HG02642 (cell line): Measurements from ENCODE around the gene ALB.

Experiments used
- ATAC-seq: cut with Tn5 transposase; IDR thresholded peaks from one replicate; pipeline ENCODE4 v1.9.1; 2021; ENCODE audit warnings: mild to moderate bottlenecking; ENCODE audit not compliant: unreplicated experiment, poor library complexity

The ALB gene

DNA sequence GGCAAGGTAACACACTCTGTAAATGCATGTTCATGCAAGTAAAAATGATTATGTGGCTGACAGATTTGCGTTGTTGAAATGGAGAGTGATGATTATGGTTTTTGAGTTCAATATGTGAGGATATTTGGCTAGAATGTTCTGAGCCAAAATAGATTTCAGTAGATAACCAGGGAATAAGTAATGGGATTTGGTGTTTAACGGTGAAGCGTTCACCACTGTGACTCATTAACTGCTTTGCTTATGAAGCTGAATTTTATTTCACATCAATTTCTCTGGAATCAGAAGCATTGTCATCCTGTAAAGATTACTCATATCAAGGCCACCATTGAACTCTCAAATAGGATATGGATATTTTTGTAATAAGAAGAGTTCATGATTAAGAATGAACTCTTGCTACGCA is 43.6 kb downstream of the ALB start:
- no peak for ATAC-seq

DNA sequence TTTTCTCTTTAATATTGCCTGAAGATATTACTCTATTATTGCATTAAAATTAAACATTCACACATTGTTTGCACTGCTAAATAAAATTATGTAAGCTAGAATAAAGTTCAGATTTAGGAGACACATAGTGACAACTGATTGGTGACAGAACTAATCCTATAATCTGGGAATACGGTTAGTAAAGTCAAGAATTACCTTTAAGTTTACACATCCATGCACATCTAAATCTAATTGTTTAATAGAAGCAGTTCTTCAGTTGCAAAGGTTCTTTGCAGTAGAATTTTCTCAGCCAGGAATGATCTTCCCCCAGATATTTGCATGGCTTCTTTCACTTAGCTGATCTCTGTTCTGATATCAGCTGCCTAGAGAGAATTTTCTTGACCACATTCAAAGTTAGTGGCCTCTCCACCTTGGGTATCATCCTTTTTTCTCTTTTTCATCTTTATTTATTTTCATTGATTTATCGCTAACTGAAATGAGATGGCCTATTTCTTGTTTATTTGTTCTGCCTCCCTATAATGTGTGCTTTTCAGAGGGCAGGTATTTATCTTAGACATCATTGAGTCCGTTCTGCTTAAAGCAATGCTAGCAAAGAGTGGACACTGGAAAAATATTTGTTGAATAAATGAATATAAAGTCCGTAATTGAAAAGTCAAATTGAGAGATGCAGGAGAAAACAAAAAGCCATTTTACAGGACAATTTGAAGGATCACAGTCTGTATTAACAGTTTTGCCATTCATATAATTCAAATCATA is 44.5 kb downstream of the ALB start:
- ATAC-seq: no peak

DNA sequence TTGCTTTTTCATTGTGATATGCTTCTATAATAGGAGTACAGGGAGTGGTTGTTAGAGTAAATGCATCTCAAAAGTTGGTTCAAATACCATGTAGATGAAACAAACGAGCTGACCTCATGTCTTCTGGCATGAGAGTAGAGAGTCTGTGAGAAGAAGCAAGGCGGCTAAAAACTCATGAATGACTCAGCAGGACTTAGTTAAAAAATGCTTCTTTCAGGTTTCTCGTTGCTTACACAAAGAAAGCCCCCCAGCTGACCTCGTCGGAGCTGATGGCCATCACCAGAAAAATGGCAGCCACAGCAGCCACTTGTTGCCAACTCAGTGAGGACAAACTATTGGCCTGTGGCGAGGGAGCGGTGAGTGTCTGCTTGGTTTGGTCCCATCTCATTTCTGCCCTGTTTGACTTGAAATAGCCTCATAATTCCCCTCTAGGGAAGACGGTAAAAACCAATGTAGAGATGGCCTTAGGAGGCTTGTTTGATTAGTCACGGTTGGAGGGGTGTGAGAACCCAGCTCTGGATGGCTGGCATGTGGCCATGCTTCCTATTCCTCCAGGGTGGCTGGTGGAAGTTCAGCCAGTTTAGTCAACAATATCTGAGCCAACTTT is 46.4 kb downstream of the ALB start:
- no peak for ATAC-seq

- no peak for ATAC-seq
Observed at GRCh38 chr4:73451404-73451803, 47.3 kb downstream of the ALB start.

DNA sequence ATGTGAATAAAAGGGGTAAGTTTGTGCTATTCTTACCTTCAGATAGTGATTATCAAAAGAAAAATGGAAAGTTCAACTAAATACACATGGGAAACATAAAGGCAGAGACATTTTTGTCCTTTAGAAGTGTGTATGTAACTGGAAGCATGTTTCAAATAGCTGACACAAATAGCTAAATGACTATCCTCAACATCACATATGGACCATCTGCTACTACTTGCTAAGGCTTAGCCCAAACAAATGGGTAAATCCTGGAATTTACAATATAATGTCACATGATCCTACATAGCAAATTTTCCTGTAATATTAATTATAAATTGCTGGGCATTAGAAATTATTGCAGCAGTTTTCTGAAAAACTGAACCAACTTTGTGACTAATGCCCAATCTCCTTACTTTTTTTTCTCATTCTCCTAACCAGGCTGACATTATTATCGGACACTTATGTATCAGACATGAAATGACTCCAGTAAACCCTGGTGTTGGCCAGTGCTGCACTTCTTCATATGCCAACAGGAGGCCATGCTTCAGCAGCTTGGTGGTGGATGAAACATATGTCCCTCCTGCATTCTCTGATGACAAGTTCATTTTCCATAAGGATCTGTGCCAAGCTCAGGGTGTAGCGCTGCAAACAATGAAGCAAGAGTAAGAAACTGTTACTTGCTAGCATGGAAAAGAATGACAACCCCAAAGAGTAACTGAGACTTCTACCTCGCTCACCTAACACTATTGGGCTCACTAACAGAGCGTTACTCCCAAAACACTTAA is 48.1 kb downstream of the ALB start:
- no peak for ATAC-seq

- no peak for ATAC-seq
Observed at GRCh38 chr4:73452953-73453700, 49.0 kb downstream of the ALB start.

- no peak for ATAC-seq
Observed at GRCh38 chr4:73453701-73454005, 49.6 kb downstream of the ALB start.

DNA sequence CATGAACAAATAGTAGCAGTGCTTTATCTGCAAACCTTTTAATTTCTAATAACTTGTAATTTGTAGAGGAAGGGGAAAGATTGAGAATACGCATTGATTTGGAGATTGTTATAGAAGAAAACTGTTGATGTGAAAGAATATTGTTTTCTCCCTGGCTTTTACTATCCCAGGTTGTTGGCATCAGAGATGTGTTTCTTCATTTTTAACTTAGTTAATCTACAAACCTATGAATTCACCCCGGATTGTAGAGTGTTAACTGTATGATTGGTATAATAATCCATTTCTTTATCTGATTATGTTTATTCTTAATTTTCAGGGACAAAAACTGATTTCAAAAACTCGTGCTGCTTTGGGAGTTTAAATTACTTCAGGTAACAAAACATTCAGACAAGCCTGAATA is 50.8 kb downstream of the ALB start:
- ATAC-seq: no peak

GRCh38 chr4:73456177-73457022 is 52.3 kb downstream of the ALB start:
- ATAC-seq: no peak

DNA sequence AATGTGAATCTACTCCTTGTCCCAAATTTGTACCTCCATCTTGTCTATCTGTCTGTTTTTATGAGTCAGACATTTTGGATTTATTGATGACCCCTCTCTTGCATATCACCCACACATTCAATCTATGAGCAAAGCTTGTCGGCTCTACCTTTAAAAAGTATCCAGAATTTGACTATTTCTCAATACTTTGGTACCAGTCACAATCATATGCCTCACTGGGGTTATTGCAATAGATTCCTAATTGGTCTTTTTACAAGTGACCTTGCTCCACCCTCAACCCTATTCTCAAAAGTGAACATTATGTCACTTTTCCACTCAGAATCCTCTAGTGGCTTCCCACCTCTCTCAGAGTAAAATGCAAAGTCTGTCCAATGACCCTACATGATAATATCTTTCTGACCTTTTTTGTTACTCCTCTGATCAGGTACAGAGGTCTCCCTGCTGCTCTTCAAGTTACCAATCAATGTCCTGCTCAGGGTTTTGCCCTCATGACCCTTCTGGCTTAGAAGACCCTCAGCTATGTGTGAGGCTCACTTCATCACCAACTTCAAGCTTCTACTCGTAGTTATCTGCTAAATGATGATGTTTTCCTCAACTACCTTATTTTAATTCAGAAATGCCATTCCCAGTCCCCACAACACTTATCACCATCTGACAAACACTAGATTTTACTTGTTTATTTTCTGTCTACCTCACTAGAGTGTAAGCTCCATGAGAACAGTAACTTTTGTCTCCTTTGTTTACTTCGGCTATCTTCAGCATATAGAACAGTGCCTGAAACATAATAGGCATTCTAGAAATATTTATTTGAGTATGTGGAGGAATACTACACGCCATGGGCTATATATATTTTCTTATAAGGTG is 54.3 kb downstream of the ALB start:
- no peak for ATAC-seq

- no peak for ATAC-seq
Observed at GRCh38 chr4:73459048-73459421, 54.9 kb downstream of the ALB start.

GRCh38 chr4:73460913-73461522 is 56.9 kb downstream of the ALB start:
- no peak for ATAC-seq

- no peak for ATAC-seq
Observed at GRCh38 chr4:73468170-73468569, 64.1 kb downstream of the ALB start.

DNA sequence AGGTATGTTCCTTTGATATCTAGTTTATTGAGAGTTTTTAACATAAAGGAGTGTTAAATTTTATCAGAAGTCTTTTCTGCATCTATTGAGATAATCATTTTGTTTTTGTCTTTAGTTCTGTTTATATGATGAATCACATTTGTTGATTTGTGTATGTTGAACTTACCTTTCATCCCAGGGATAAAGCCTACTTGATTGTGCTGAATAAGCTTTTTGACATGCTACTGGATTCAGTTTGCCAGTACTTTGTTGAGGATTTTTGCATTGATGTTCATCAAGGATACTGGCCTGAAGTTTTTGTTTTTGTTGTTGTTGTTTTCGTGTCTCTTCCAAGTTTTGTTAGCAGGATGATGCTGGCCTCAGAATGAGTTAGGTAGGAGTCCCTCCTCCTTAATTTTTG is 66.6 kb downstream of the ALB start:
- no peak for ATAC-seq
